C1 segment of cervical spinal cord (tissue), 14 donors: ENCODE measurements around the gene TNN.
"Not testable (repeated sequence)": the region's sequence is repeated elsewhere in the genome, so short reads cannot be mapped to it uniquely, and the experiment has no call there.

Source experiments
- DNase-seq, 14 donors: peaks; one replicate each; lab custom pipeline; 2025; lab: John Stamatoyannopoulos, UW

TNN gene

DNA sequence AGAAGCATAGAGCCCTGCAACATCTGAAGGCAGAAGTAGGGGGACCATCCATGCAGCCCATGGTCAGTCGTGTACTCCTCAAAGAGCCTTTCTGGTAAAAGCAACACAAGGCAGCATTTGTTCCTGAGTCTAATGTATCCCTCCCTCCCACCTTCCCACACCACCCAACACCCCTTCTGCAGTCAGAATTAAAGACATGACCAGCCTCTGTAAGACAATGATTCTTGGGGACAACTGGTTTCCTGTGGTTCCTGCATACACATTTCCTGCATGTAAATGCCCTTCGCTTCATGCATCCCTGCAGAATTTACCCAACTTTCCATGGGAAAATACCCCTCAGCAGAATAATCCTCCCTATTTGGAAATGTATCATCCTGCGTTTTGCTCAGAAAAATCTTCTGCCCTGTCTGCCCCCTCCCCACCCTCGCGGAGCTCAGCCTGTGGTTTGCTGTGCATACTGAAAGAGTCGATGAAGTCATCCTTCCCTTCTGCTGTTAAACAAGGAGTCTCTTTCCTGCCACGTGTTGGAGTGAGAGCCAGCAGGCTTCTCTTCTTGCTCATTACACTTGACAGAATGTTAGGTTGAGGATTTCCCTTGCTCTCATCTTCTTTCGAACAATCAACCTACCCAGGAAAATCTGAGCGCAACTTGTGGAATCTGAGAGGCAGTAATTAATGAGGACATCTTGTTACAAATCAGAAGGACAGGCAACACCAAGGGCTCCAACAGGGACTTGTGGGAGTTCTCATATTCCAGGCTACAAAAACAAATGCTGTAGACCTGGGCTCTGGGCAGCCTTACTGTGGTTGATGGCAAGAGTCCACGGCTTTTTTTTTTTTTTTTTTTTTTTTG lies 4.7 kb downstream of the TNN start:
- peak in 7 of 14 donors; percentile 10 to 27 (median 16) for DNase-seq

DNA sequence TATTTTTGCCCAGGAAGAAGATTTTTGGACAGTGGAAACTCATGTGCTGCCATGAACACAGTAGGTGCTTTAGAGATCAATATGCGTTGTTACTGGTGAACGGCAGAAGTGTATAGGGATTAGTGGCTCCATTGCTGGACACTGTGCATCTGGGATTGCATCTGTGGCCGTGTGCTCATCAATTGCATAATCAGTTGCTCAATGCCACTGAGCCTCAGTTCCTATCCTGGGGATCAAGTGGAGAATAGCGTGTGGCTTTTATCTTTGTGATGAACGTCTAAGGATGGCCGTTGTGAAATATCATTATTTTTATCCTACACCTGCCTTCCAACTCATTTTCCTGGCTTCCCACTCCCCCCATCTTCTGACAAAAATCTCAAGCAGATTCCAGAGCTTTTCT lies 5.4 kb downstream of the TNN start:
- DNase-seq: no peak

DNA sequence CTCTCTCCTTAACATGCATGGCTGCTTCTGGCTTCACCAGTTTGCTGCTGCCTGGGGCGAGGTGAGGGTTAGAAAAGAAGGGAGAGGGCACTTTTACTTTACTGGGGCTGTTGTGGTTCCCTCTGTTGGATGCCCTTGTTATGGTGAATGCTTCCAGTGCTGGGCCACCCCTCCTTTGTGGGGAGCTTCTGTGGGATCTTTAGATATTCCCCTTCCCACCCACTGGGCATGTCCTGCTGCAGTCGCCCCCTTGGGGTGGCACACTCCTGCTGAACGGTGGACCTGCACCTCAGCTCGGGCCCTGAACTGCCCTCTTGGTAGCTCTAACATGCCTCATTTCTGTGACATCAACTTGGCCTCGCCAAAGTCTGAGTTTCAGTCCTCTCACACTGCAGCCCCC lies 6.0 kb downstream of the TNN start:
- no peak for DNase-seq

DNA sequence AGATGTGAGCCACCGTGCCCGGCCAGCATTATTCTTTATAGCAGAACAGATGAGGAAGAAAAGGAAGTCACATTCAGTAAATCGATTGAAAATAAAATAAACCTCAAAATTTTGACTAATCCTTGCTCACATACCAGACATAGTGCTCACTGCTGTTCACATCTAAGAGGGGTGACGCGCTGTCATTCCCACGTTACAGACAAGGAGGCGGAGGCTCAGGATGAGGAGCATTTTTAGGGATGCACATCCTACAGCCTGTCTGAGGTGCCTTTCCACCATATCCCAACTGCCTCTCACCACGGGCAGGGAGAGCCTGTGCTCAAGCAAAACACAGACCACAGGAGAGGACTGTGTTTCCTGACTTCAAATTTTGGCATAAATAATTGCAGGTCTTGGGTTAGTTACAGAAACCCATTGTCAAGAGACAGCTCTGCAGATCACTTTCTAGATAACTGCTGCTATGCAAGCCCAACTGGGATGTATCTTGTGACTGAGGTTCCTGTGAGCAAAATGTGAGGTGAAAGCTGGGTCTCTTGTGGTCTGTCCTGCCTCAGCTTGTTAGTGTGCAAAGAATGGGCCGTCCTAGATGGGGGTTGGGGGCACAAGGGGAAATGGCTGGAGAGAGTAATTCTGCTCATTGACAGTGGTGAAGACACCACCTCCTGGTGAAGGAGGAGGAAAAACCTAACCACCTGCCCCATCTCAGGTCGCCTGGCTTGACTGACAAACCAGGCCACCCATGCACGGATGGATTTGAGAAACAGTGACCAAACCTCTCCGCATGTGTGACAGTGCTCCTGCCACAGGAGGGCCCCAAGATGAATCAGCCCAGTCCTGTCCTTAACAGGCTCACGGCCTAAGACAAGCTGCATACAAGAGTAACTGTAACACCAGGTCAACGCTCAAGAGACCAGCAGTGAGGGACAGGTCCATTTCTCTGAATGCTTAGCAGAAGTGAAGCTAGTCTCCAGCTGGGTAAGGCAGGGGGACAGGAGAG lies 8.2 kb downstream of the TNN start:
- no peak for DNase-seq

DNA sequence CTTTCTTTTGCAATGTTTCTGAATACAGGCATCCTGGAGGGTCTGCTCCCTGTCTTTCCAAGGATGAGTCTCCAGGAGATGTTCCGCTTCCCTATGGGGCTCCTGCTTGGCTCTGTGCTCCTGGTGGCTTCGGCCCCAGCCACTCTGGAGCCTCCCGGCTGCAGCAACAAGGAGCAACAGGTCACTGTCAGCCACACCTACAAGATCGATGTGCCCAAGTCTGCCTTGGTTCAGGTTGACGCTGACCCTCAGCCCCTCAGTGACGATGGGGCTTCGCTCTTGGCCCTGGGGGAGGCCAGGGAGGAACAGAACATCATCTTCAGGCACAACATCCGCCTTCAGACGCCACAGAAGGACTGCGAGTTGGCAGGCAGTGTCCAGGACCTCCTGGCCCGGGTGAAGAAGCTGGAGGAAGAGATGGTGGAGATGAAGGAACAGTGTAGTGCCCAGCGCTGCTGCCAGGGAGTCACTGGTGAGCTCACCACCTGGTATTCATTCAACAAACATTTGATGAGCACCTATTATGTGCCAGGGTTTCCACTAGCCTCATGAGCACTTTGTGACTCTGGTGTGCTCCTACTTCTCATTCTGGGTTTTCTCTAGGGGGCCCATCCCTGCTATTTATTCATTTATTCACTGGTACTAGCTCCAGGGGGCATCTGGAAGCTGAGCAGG lies 9.9 kb downstream of the TNN start:
- DNase-seq: no peak

DNA sequence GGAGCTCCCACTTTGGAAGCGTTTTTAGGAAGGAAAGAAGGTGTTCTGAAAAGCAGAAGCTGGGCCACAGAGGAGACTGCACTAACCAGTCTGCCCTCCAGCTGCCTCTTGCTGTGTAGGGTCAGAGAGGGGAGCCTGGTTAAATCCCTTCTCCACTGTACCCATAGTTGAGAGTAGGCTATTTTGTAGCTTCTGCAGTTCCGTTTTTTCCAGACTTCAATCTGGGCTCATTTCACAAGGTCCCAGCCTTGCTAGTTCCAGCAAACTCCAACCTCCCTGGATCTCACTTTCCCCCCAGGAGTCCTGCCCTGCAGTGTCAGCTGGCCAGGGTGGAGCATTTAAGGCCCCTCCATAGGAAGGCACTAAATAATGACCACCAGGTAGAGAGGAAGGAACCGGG lies 11.0 kb downstream of the TNN start:
- no peak for DNase-seq

DNA sequence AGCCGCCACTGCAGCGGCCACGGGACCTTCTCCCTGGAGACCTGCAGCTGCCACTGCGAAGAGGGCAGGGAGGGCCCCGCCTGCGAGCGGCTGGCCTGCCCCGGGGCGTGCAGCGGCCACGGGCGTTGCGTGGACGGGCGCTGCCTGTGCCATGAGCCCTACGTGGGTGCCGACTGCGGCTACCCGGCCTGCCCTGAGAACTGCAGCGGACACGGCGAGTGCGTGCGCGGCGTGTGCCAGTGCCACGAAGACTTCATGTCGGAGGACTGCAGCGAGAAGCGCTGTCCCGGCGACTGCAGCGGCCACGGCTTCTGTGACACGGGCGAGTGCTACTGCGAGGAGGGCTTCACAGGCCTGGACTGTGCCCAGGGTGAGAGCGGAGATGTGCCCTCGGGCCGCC lies 11.7 kb downstream of the TNN start:
- DNase-seq: no peak

DNA sequence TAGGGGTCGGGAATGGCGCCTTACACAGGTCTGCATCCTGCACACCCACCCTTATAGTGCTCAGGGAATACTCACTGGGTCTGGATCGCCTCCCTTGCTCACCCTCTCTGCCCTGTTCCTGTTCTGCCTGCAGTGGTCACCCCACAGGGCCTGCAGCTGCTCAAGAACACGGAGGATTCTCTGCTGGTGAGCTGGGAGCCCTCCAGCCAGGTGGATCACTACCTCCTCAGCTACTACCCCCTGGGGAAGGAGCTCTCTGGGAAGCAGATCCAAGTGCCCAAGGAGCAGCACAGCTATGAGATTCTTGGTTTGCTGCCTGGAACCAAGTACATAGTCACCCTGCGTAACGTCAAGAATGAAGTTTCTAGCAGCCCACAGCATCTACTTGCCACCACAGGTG lies 12.4 kb downstream of the TNN start:
- DNase-seq: no peak

DNA sequence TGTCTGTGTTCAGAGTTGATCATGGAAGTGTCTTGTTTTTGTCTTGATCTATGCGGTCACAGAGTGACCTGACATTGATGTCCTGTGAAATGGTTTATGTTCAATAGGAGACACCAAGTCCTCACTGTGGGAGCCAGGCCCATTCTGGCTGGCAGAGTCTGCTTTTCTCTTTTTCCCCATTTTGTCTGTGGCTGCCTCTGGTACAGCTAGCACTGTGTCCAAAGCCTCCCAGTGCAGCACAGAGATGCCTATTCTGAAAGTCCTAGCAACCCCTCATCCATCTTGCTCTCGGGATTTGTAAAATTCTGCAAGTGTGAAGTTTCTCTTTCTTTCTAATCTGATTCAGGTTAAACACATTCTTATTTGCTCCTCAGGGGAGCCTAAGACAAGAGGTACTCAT lies 14.3 kb downstream of the TNN start:
- no peak for DNase-seq

DNA sequence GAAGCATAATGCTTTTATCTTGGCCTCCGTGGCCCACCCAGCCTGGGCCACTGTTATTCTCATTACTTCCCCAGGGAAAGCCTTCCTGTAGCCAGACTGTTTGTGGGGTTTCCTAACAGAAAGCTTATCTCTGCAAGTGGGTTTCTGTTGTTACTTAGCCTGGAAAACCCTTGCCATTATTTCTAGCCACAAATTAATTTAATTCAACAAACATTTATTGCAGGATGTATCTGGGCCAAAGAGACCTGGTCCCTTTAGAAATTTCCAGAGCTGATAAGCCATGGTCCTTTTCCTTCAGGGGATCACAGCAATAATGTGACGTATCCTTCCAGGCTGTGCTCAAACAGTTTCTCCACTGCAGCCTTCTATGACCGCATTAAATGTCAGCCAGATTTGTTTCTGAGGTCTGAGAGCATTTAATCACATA lies 20.9 kb downstream of the TNN start:
- DNase-seq: no peak

DNA sequence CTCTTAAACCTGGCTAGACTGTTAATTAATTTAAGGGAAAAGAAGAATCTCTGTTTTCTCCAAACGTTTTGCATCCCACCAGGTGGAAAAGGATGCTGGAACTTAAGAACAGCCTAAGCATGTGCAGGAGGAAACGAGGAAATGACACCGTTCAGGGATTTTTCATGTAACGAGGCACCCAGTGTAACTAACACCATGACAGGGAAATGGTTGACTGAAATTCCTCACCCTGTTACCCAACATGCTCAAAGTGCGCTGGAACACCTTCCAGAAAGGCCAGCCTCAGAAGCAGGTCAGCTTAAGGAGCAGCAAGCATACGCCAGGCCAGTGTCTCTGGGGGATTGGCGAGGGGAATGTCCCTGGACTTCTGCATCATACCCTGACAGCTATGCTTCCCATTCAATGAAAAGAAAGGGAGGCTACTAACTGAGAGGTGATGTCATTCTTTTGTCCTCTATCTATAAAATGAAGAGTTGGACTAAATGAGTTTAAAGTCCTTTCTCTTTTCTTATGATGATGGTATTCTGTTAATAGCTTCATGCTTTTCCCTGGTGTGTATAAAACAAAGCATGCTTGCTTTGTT lies 21.6 kb downstream of the TNN start:
- no peak for DNase-seq

DNA sequence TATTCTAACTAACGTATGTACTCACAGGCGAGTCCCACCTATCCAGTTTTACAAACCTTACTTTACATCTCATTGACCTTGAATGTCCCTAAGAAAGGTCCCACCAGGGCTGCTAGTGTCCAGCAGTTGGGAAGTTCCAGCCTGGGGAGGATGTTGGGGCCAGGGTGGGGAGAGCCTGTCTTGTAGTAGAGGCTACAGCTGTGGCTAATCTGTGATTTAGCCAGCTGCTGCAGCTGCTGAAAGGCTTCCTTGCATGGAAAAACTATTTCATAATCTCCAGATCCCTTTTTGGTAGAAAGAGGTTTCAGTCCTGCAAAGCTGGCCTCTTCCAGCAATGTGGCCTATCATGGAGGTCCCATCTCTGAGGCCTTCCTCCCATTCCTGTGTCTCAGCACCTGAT lies 23.1 kb downstream of the TNN start:
- no peak for DNase-seq

DNA sequence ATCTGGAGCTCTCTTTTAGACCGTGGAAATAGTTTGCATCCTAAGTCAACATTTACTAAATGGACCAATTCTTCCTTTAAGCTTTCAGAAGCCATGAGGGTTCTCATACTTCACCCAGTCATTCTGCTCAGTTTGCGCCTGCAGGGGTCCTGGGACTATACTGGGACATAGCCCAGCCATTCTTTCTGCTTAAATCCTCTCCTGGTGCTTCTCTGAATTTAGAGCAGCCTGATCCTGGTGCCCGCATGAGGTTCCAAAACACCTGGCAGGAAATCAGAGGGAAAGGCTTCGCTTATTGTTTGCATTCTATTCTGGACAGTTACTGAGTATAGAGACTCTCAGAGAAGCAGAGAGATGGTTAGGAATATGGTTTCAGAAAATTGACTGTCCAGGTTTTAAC lies 27.0 kb downstream of the TNN start:
- no peak for DNase-seq

DNA sequence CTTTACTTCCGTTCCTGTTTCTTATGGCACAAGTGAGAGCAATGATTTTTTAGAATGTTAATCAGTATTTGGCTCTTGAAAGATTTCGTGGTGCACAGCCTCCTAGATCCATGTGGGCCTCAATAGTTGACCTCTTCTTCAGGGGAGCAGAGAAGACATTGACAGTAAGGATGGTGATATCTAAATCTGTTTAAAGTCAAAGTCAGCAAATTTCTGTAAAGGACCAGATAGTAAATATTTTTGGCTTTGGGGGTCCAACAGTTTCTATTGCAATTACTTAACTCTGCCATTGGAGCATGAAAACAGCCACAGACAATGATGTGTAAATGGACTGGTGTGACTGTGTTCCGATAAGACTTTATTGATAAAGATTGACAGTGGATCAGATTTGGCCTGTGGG lies 27.4 kb downstream of the TNN start:
- no peak for DNase-seq

DNA sequence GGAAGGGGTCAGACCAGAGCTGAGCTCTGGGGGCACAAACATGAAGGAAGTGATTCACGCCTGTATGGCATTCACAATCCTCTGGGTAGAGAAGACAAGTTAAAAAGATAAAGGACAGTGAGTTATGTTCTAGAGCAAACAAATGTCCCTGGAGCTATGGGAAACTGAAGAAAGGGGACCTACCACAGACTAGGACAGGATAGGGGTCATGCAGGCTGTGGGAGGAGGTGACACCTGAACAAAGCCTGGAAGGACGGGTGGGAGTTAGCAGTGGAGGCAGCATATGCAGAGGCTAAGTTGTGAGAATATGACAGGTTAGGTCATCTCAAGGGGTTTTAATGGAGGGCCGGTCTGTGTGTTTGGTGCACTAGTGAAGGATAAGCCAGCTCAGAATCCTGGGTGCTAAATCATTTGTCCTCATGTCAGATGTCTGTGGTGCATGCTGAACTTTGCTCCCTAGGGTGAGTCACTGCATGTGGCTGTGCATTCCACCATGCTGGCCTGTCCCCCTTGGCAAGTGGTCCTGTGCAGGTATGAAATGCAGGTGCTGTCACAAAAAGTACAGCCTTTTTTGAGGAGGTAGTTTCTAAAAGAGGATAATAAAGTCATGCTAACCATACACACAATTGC lies 28.5 kb downstream of the TNN start:
- DNase-seq: no peak

DNA sequence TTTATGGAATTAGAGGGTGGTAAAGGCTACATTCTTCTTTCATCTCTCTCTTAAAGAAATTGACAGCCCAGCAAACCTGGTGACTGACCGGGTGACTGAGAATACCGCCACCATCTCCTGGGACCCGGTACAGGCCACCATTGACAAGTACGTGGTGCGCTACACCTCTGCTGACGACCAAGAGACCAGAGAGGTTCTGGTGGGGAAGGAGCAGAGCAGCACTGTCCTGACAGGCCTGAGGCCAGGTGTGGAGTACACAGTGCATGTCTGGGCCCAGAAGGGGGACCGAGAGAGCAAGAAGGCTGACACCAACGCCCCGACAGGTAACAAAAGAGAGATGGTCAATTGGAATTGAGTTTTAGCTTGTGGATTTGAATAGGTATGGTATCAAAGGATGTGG lies 29.7 kb downstream of the TNN start:
- DNase-seq: no peak

DNA sequence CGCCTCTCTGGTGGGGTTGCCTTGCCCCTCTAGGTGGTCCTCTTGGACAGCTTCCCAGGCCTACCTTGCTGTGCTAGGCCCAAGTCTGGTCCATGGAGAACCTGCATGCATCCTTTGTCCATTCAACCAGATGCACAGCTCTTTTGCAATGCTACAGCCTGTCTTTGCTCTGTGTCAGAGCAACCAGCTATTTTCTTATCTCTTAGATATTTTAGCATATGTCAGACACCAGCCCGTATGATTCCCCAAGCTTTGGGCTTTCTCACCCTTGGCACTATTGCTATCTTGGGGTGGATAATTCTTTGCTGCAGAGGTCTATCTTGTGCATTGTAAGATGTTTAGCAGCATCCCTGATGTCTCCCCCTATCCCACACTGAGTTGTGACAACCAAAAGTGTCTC lies 32.3 kb downstream of the TNN start:
- no peak for DNase-seq

DNA sequence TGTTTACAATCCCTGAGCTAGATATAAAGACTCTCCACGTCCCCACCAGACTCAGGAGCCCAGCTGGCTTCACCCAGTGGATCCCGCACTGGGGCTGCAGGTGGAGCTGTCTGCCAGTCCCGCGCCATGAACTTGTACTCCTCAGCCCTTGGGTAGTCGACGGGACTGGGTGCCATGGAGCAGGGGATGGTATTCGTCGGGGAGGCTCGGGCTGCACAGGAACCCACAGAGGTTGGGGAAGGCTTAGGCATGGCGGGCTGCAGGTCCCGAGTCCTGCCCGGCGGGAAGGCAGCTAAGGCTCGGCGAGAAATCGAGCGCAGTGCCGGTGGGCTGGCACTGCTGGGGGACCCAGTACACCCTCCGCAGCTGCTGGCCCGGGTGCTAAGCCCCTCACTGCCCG lies 34.5 kb downstream of the TNN start:
- not testable (repeated sequence) for DNase-seq

DNA sequence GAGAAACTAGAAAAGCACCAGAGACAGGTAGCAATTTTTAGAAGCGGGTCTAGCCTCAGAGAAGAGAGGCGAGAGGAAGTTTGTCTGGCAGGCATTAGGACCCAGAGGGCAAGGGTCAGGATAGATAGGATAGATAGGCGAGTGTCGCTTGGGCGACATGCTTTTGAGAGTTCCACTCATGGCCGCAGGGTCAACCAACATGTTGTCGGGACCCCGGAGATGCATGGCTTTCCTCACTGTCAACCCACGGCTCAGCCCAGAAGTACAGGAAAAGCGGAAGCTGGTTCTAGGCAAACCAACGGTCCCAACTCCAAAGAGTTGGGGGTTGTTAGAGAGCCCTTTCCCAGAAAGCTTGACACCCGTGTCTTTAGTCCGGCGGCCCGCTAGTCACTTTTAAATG lies 38.9 kb downstream of the TNN start:
- DNase-seq: not testable (repeated sequence)

DNA sequence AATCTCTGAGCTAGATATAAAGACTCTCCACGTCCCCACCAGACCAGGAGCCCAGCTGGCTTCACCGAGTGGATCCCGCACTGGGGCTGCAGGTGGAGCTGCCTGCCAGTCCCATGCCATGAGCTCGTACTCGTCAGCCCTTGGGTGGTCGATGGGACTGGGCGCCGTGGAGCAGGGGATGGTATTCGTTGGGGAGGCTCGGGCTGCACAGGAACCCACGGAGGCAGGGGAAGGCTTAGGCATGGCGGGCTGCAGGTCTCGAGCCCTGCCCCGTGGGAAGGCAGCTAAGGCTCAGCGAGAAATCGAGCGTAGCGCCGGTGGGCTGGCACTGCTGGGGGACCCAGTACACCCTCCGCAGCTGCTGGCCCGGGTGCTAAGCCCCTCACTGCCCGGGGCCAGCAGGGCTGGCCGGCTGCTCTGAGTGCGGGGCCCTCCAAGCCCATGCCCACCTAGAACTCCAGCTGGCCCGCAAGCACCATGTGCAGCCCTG lies 40.7 kb downstream of the TNN start:
- DNase-seq: not testable (repeated sequence)

DNA sequence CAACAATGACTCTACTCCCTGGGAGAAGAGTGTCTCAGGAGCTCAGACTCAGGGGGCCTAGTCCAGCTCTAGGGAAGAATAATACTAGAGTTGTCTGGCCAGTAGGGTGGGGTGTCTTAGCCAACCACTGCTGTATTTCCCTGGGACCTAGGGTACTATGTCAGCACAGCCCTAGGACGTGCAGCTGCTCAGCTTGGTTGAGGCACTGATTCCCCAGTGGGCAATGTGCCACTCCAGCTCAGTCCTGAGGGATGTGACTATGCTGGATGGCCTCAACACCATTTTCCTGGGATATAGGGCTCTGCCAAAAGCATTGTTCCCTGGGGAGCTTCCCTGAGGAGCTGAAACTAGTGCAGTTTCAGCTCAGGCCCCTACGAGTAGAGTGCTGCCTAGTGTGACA lies 47.4 kb downstream of the TNN start:
- DNase-seq: no peak
